Stomach (tissue), 9 donors: ENCODE data around the gene AJUBA. TPM values are rescaled to one million over a fixed set of nuclear protein-coding genes. Genes with fewer than 3 reads are reported as not detected.

Experiments used
- DNase-seq, 2 donors: peaks; one replicate each; pipeline versions ENCODE4 v3.0.0 to v3.0.0-alpha.2; 2013 to 2019
- H3K27ac ChIP-seq, 5 donors: fragments of 200-600 bp in 4 of 5; sonication (generic) in 4 of 5; one replicate each; pipeline ENCODE4 v1.5.1; 2013 to 2019; ENCODE audit warnings: mild to moderate bottlenecking in 1 of 5, moderate library complexity in 1 of 5
- H3K27me3 ChIP-seq, 3 donors: fragments of 200-600 bp; sonication (generic); one replicate each; pipeline ENCODE4 v1.5.1; 2017 to 2019; ENCODE audit warnings: mixed run types in 1 of 3
- H3K36me3 ChIP-seq, 4 donors: fragments of 200-600 bp; sonication (generic); 1 replicate in 3 of 4; 2 replicates in 1 of 4; pipeline ENCODE4 v1.5.1; 2016 to 2019
- H3K4me1 ChIP-seq, 4 donors: fragments of 200-600 bp; sonication (generic); one replicate each; pipeline ENCODE4 v1.5.1; 2016 to 2019
- H3K4me3 ChIP-seq, 4 donors: fragments of 200-600 bp; sonication (generic) in 3 of 4; one replicate each; pipeline ENCODE4 v1.5.1; 2016 to 2019; ENCODE audit warnings: mild to moderate bottlenecking in 1 of 4
- H3K9me3 ChIP-seq, 4 donors: fragments of 200-600 bp; sonication (generic); one replicate each; pipeline ENCODE4 v1.5.1; 2016 to 2019
- EP300 ChIP-seq: sonication (generic); formaldehyde crosslinking; IDR thresholded peaks from one replicate; pipeline ENCODE4 v1.6.1; 2017; ENCODE audit warnings: antibody characterized with exemption
- POLR2A ChIP-seq, 4 donors: fragments of 450-650 bp; IDR thresholded peaks; one replicate each; pipeline ENCODE4 v1.6.1; 2016; ENCODE audit warnings: antibody characterized with exemption in 4 of 4, control low read depth in 2 of 4, mild to moderate bottlenecking in 1 of 4, moderate library complexity in 1 of 4
- POLR2AphosphoS5 ChIP-seq, 3 donors: sonication (generic); formaldehyde crosslinking; IDR thresholded peaks; one replicate each; pipeline ENCODE4 v1.6.1; 2016; ENCODE audit warnings: antibody characterized with exemption in 3 of 3
- WGBS, 5 donors: extraction: QIAGEN DNeasy Blood & Tissue Kit in 3 of 5; methylation state at CpG; one replicate each; pipeline versions ENCODE4 v1.1.5 to v1.1.7; 2013 to 2018; 5-methylcytosine and 5-hydroxymethylcytosine counted together
- intact Hi-C: fragments of 100-400 bp; cut with DNase I; formaldehyde crosslinking; loops from one replicate; pipeline ENCODE4 v1.15.1; 2023; ENCODE audit warnings: low total_unique reads
- polyA plus RNA-seq, 3 donors: library from polyadenylated mRNA; stranded (reverse); fragments of 200-250 nt; gene quantifications; one replicate each; pipeline ENCODE4 v1.2.3, GENCODE V29; 2013
- total RNA-seq, 5 donors: library from RNA; depleted of rRNA; stranded (reverse); fragments of >200 nt; gene quantifications; one replicate each; pipeline versions ENCODE4 v1.1.0 to v1.2.3, GENCODE V29; 2014 to 2016
- TF ChIP-seq, protein P1 (sequence below), 7 experiments: fragments of 450-650 bp in 4 of 7; fragments of 200-600 bp in 3 of 7; sonication (generic) in 3 of 7; IDR thresholded peaks; one replicate each; pipeline ENCODE4 v1.5.1; 2016 to 2019; ENCODE audit warnings: antibody characterized with exemption in 7 of 7, control low read depth in 2 of 7, mild to moderate bottlenecking in 1 of 7
- donor health status: healthy with polysubstance abuse.
- donor health status: Bipolar disorder and iron deficiency.
- donor health status: healthy.

The AJUBA gene
- total and polyA plus RNA-seq, 8 donors = 1.5 to 13.3 (median 6.9) TPM; not detected in 1

DNA sequence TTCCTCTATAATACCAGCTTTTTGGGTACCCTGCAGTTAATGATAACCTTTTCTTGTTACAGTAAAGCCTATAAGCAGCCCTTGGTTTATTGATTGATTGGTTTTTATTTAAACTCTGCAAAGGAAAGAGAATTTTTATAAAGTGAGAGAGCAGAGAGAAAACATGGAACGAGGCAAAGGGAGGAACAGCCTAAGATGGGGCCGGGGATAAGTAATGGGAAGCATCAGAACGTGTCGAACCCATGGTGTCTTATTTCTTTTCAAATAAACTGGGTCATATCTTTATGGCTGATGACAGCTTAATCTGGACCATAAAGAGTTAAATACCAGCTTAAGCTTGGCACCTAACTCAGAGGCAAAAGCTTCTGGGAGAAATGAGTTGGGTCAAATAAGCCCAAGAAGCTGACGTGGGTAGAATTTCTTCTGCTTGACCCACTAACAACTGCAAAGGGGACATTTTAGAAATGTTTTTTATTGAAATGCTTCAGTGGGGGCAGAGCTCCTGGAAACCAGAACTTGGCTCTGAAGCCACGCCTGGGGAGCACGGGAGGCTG, 39.6 kb upstream of the AJUBA start:
- no peak for TF ChIP-seq POLR2AphosphoS5 (IDR thresholded peaks at IDR 0.05)
- Histone ChIP-seq H3K36me3 (peaks cover 15 to 46% (median 30%) of the 10 kb centered on the region in 4 donors), H3K4me1 (no peaks in the 10 kb centered on the region), H3K4me3 (no peak overlapping the region), H3K9me3 (no peaks in the 10 kb centered on the region), H3K27me3 (no peaks in the 10 kb centered on the region), H3K27ac (no peak overlapping the region)
- intact Hi-C loops = no loop called here
- 49 to 69% (median 63%) methylated on average over 7 of the region's 7 CpGs for WGBS, 5 donors
- no peak for DNase-seq

DNA sequence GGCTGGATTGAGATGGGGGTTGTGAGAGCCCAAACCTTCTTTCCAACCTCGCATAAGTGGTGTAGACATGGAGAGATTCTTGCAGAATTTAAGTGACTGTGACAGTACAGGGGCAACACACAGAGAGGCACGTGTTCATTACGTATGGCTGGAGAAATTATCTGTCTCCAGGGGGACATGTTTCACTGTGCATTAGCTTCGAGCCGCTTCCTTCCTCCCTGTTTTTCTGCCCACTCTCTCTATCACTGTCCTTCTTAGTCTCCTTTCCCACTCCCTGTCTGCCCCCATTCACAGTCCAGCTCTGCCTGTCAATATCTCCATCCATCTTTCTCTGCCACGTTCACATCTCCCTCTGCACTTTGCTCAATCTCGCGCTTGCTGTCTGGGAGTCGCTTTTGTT, 39.1 kb upstream of the AJUBA start:
- H3K27ac ChIP-seq = no peak overlapping the region
- peaks cover 15 to 41% (median 24%) of the 10 kb centered on the region in 4 donors for H3K36me3 ChIP-seq
- TF ChIP-seq EP300 (no peak), POLR2A (IDR thresholded peaks at IDR 0.05) (no peak), POLR2AphosphoS5 (IDR thresholded peaks at IDR 0.05) (no peak)
- TF ChIP-seq, protein P1, sequence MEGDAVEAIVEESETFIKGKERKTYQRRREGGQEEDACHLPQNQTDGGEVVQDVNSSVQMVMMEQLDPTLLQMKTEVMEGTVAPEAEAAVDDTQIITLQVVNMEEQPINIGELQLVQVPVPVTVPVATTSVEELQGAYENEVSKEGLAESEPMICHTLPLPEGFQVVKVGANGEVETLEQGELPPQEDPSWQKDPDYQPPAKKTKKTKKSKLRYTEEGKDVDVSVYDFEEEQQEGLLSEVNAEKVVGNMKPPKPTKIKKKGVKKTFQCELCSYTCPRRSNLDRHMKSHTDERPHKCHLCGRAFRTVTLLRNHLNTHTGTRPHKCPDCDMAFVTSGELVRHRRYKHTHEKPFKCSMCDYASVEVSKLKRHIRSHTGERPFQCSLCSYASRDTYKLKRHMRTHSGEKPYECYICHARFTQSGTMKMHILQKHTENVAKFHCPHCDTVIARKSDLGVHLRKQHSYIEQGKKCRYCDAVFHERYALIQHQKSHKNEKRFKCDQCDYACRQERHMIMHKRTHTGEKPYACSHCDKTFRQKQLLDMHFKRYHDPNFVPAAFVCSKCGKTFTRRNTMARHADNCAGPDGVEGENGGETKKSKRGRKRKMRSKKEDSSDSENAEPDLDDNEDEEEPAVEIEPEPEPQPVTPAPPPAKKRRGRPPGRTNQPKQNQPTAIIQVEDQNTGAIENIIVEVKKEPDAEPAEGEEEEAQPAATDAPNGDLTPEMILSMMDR (IDR thresholded peaks at IDR 0.05) = no peak
- H3K4me3 ChIP-seq = no peak overlapping the region
- no peaks in the 10 kb centered on the region for H3K9me3 ChIP-seq
- no peaks in the 10 kb centered on the region for H3K4me1 ChIP-seq
- DNase-seq = no peak
- intact Hi-C loops = no loop called here
- 71 to 79% (median 73%) methylated on average over 9 of the region's 9 CpGs for WGBS, 5 donors
- no peaks in the 10 kb centered on the region for H3K27me3 ChIP-seq

DNA sequence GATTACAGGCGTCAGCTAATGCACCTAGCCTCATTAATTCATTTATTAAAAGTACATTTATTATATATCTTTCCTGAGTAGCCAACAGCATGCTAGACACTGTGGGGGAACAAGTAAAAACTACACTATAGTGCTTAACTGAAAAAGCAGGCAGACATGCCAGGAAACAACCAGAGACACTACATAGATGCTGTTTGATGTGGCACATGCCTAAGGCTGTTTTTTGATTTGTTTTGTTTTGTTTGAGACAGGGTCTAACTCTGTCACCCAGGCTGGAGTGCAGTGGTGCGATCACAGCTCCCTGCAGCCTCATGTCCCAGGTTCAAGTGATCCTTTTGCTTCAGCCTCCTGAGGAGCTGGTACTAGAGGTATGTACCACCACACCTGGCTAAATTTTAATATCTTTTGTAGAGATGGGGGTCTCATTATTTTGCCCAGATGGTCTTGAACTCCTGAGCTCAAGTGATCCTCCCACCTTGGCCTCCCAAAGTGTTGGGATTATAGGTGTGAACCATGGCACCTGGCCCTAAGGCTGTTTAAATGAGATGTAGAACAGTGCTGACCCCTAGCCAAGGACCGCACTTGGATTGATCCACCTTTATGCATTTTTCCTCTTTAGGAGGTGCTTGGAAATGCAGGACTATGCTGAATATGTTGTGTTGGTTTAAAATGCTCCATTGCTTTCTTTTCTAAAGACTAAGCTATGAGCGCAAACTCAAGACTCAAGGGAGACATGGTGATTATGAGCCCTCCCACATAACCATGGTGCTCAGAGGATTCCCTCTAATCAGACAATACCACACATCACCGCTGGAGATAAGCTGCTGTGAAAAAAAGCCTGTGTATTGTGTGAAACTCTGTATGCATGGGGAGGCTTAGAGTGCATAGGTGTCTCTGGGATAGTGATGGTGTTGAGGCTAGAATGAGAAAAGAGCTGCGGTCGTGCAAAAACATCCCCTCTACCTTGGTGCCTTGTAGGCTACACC, 38.1 kb upstream of the AJUBA start:
- no peaks in the 10 kb centered on the region for H3K9me3 ChIP-seq
- intact Hi-C loops = no loop called here
- DNase-seq = no peak
- H3K27ac ChIP-seq = no peak overlapping the region
- H3K4me1 ChIP-seq = no peaks in the 10 kb centered on the region
- no peak for TF ChIP-seq EP300
- TF ChIP-seq, protein P1 (IDR thresholded peaks at IDR 0.05) = no peak
- TF ChIP-seq POLR2A (IDR thresholded peaks at IDR 0.05) = no peak
- no peak for TF ChIP-seq POLR2AphosphoS5 (IDR thresholded peaks at IDR 0.05)
- H3K27me3 ChIP-seq = no peaks in the 10 kb centered on the region
- WGBS, 5 donors = 83 to 94% (median 90%) methylated on average over 7 of the region's 7 CpGs
- peaks cover 5 to 31% (median 14%) of the 10 kb centered on the region in 4 donors for H3K36me3 ChIP-seq
- H3K4me3 ChIP-seq = no peak overlapping the region

DNA sequence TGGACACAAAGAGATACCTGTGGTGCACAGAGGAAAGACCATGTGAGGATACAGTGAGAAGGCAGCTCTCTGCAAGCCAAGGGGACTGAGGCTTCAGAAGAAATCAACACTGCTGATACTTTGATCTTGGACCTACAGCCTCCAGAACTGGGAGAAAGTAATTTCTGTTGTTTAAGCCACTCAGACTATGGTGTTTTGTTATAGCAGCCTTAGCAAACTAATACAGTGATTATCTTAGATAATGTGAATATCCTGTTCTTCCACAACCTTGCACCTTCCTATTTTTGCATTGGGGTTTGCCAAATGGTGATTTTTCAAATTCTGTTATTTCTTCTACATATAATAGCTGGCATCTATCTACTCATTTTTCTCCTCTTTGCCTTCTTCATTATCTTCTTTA, 35.8 kb upstream of the AJUBA start:
- Histone ChIP-seq H3K36me3 (peaks cover 0 to 7% (median 0%) of the 10 kb centered on the region in 4 donors), H3K9me3 (no peaks in the 10 kb centered on the region), H3K4me3 (no peak overlapping the region), H3K4me1 (no peaks in the 10 kb centered on the region), H3K27me3 (no peaks in the 10 kb centered on the region), H3K27ac (no peak overlapping the region)
- no peak for DNase-seq
- TF ChIP-seq POLR2A (IDR thresholded peaks at IDR 0.05) = no peak
- TF ChIP-seq EP300 = no peak
- TF ChIP-seq POLR2AphosphoS5 (IDR thresholded peaks at IDR 0.05) = no peak
- TF ChIP-seq, protein P1 (IDR thresholded peaks at IDR 0.05) = no peak
- intact Hi-C loops = no loop called here
